Neural crest cell (in vitro differentiated cells): ENCODE measurements around the gene MYOT. TPM values are rescaled to one million over a fixed set of nuclear protein-coding genes. Genes with fewer than 3 reads are reported as not detected.
"Not testable (repeated sequence)": the region's sequence is repeated elsewhere in the genome, so short reads cannot be mapped to it uniquely, and the experiment has no call there.

Experiments
- DNase-seq: peaks from one replicate; pipeline ENCODE4 v3.0.0; 2021; ENCODE audit warnings: low read depth, mixed read lengths, low spot score
- H3K27ac Mint-ChIP-seq: one replicate; pipeline ENCODE4 v1.8.0; 2021; ENCODE audit warnings: mild to moderate bottlenecking, mixed read lengths; ENCODE audit not compliant: unreplicated experiment
- H3K27me3 Mint-ChIP-seq: 2 replicates; pipeline ENCODE4 v1.8.0; 2021; ENCODE audit warnings: low read depth, mild to moderate bottlenecking, mixed read lengths
- H3K36me3 Mint-ChIP-seq: 2 replicates; pipeline ENCODE4 v1.8.0; 2021; ENCODE audit warnings: low read depth, mild to moderate bottlenecking, mixed read lengths
- H3K4me1 Mint-ChIP-seq: 2 replicates; pipeline ENCODE4 v1.8.0; 2021; ENCODE audit warnings: mixed read lengths
- H3K4me3 Mint-ChIP-seq: one replicate; pipeline ENCODE4 v1.8.0; 2021; ENCODE audit warnings: mild to moderate bottlenecking, mixed read lengths
- H3K9me3 Mint-ChIP-seq: 2 replicates; pipeline ENCODE4 v1.8.0; 2021; ENCODE audit warnings: mixed read lengths
- total RNA-seq: library from RNA; stranded (reverse); gene quantifications from 2 replicates; pipeline ENCODE4 v1.2.1, GENCODE V29; 2021
- TF ChIP-seq, protein P1 (sequence below): fragments of 200-600 bp; sonication (generic); conservative IDR thresholded peaks from 2 replicates; pipeline ENCODE4 v1.5.0; 2021; ENCODE audit warnings: antibody characterized with exemption, mild to moderate bottlenecking

The MYOT gene
- total RNA-seq, 1 donor from 2014 or later = not detected

DNA sequence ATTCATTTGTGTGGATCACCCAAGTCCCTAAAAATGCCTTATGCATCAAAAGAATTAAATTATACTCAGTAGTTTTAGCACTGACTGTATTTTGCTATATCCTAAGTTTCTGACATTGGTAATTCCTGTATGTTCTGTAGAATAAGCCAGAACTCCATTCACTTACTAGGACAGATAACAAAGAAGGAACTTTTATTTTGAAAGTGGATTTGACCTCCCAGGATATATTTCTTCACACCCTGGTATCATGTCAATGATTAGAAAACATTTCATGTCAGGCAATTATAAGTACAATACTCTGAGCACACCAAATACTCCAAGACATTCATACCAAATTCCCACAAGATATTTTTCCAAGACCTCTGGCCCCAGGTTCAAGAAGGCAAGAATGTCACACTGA is 28.7 kb upstream of the MYOT start:
- TF ChIP-seq, protein P1, sequence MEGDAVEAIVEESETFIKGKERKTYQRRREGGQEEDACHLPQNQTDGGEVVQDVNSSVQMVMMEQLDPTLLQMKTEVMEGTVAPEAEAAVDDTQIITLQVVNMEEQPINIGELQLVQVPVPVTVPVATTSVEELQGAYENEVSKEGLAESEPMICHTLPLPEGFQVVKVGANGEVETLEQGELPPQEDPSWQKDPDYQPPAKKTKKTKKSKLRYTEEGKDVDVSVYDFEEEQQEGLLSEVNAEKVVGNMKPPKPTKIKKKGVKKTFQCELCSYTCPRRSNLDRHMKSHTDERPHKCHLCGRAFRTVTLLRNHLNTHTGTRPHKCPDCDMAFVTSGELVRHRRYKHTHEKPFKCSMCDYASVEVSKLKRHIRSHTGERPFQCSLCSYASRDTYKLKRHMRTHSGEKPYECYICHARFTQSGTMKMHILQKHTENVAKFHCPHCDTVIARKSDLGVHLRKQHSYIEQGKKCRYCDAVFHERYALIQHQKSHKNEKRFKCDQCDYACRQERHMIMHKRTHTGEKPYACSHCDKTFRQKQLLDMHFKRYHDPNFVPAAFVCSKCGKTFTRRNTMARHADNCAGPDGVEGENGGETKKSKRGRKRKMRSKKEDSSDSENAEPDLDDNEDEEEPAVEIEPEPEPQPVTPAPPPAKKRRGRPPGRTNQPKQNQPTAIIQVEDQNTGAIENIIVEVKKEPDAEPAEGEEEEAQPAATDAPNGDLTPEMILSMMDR = no peak
- no peak for DNase-seq
- H3K27ac Mint-ChIP-seq = no peak overlapping the region
- no peak overlapping the region for H3K4me3 Mint-ChIP-seq
- H3K36me3 Mint-ChIP-seq = no peaks in the 10 kb centered on the region
- H3K9me3 Mint-ChIP-seq = no peaks in the 10 kb centered on the region
- no peaks in the 10 kb centered on the region for H3K4me1 Mint-ChIP-seq
- H3K27me3 Mint-ChIP-seq = peaks cover 5% of the 10 kb centered on the region

- Mint-ChIP-seq H3K27me3 (no peaks in the 10 kb centered on the region), H3K9me3 (no peaks in the 10 kb centered on the region), H3K4me3 (no peak overlapping the region), H3K4me1 (no peaks in the 10 kb centered on the region), H3K27ac (no peak overlapping the region), H3K36me3 (no peaks in the 10 kb centered on the region)
- DNase-seq = no peak
- TF ChIP-seq, protein P1 = no peak
Measured at GRCh38 chr5:137842296-137842695, 25.4 kb upstream of the MYOT start.

- no peak overlapping the region for H3K27ac Mint-ChIP-seq
- no peaks in the 10 kb centered on the region for H3K4me1 Mint-ChIP-seq
- H3K27me3 Mint-ChIP-seq = no peaks in the 10 kb centered on the region
- H3K36me3 Mint-ChIP-seq = no peaks in the 10 kb centered on the region
- TF ChIP-seq, protein P1 = no peak
- H3K9me3 Mint-ChIP-seq = no peaks in the 10 kb centered on the region
- no peak for DNase-seq
- H3K4me3 Mint-ChIP-seq = no peak overlapping the region
Measured at GRCh38 chr5:137843676-137844299, 23.9 kb upstream of the MYOT start.

- H3K4me3 Mint-ChIP-seq = no peak overlapping the region
- TF ChIP-seq, protein P1 = no peak
- H3K36me3 Mint-ChIP-seq = no peaks in the 10 kb centered on the region
- H3K9me3 Mint-ChIP-seq = no peaks in the 10 kb centered on the region
- H3K27ac Mint-ChIP-seq = no peak overlapping the region
- no peak for DNase-seq
- no peaks in the 10 kb centered on the region for H3K4me1 Mint-ChIP-seq
- H3K27me3 Mint-ChIP-seq = no peaks in the 10 kb centered on the region
Measured at GRCh38 chr5:137845472-137845871, 22.2 kb upstream of the MYOT start.

- Mint-ChIP-seq H3K9me3 (no peaks in the 10 kb centered on the region), H3K27me3 (no peaks in the 10 kb centered on the region), H3K36me3 (no peaks in the 10 kb centered on the region), H3K4me1 (no peaks in the 10 kb centered on the region), H3K27ac (no peak overlapping the region), H3K4me3 (no peak overlapping the region)
- TF ChIP-seq, protein P1 = no peak
- no peak for DNase-seq
Measured at GRCh38 chr5:137847687-137848086, 20.0 kb upstream of the MYOT start.

- H3K4me1 Mint-ChIP-seq, H3K4me3 Mint-ChIP-seq, H3K9me3 Mint-ChIP-seq: not testable (repeated sequence)
Measured at GRCh38 chr5:137853165-137853564, 14.5 kb upstream of the MYOT start.

More at GRCh38 chr5:137853165-137853564, 14.5 kb upstream of the MYOT start:
- H3K27ac Mint-ChIP-seq, H3K27me3 Mint-ChIP-seq, H3K36me3 Mint-ChIP-seq, DNase-seq: not testable (repeated sequence)
